GM12878 (cell line): ENCODE measurements around the gene JPT1. TPM values are rescaled to one million over a fixed set of nuclear protein-coding genes. Genes with fewer than 3 reads are reported as not detected.

Source experiments
- ATAC-seq: fragments of 200-7000 bp; cut with Tn5 transposase; 3 replicates; pipeline ENCODE4 v1.9.1; 2020; ENCODE audit warnings: mild to moderate bottlenecking, moderate library complexity
- BruUV-seq: library from RNA; stranded (reverse); fragments of 400-500 nt; replicated peaks from 2 replicates; lab custom pipeline; 2021; lab: Mats Ljungman, UMichigan
- CTCF ChIA-PET: fragments of 300-600 bp; sonication (Branson Sonifier 250); formaldehyde crosslinking; extraction: SDS; loops from one replicate; lab custom pipeline; 2021; ENCODE audit warnings: inconsistent platforms; lab: Yijun Ruan, JAX
- POLR2A ChIA-PET: fragments of 350-600 bp; formaldehyde crosslinking; extraction: SDS; loops from one replicate; lab custom pipeline; 2021; ENCODE audit warnings: inconsistent platforms; lab: Charles Lee
- RAD21 ChIA-PET: fragments of 300-600 bp; sonication (Branson Sonifier 250); formaldehyde crosslinking; loops from one replicate; lab custom pipeline; 2023; ENCODE audit warnings: antibody characterized with exemption; ENCODE audit not compliant: unreplicated experiment; lab: Charles Lee
- SMC1A ChIA-PET: fragments of 300-600 bp; sonication (Branson Sonifier 250); formaldehyde crosslinking; loops from one replicate; lab custom pipeline; 2023; ENCODE audit not compliant: unreplicated experiment, uncharacterized antibody; lab: Charles Lee
- DNase-seq: peaks from one replicate; pipeline ENCODE4 v3.0.0-alpha.2; 2011; ENCODE audit warnings: low read depth, low spot score
- FAIRE-seq: peaks from 3 replicates; lab custom pipeline; 2011; peaks lifted over from hg19 to GRCh38; lab: Jason Lieb, UNC
- H2AFZ ChIP-seq: 2 replicates; pipeline ENCODE4 v1.6.0; 2011; ENCODE audit warnings: low read depth, low read length, control low read depth; ENCODE audit not compliant: control insufficient read depth
- H3K27ac ChIP-seq: 2 replicates; pipeline ENCODE4 v1.5.1; 2011; ENCODE audit warnings: control low read depth; ENCODE audit not compliant: control insufficient read depth, insufficient read depth
- H3K27me3 ChIP-seq, 2 experiments: replicated peaks in 1 of 2; 2 replicates each; pipeline versions ENCODE4 v1.6.0 to v1.6.1; 2011; ENCODE audit warnings: low read length in 1 of 2; ENCODE audit not compliant: control insufficient read depth in 2 of 2, insufficient read depth in 2 of 2
- H3K36me3 ChIP-seq, 2 experiments: 2 replicates each; pipeline ENCODE4 v1.5.1; 2011; ENCODE audit warnings: low read length in 1 of 2; ENCODE audit not compliant: control insufficient read depth in 2 of 2, insufficient read depth in 2 of 2
- H3K4me1 ChIP-seq: 2 replicates; pipeline ENCODE4 v1.6.1; 2011; ENCODE audit warnings: mild to moderate bottlenecking, low read length, moderate library complexity, mixed read lengths; ENCODE audit not compliant: control insufficient read depth, insufficient read depth
- H3K4me2 ChIP-seq: 2 replicates; pipeline ENCODE4 v1.6.0; 2011; ENCODE audit warnings: control low read depth; ENCODE audit not compliant: control insufficient read depth, insufficient read depth
- H3K4me3 ChIP-seq: fragments of 200-600 bp; sonication (generic); 2 replicates; pipeline ENCODE4 v1.5.1; 2016
- H3K79me2 ChIP-seq: 2 replicates; pipeline ENCODE4 v1.6.0; 2011; ENCODE audit warnings: low read length; ENCODE audit not compliant: control insufficient read depth, insufficient read depth
- H3K9ac ChIP-seq: 2 replicates; pipeline ENCODE4 v1.8.0; 2011; ENCODE audit warnings: low read length, control low read depth, mixed read lengths; ENCODE audit not compliant: control insufficient read depth, insufficient read depth
- H3K9me3 ChIP-seq: replicated peaks from 3 replicates; pipeline ENCODE4 v1.5.1; 2011; ENCODE audit warnings: mild to moderate bottlenecking, low read length; ENCODE audit not compliant: control insufficient read depth, insufficient read depth
- H4K20me1 ChIP-seq: 2 replicates; pipeline ENCODE4 v1.6.0; 2011; ENCODE audit not compliant: control insufficient read depth, insufficient read depth
- ETV6 ChIP-seq, 2 experiments: fragments of 450-650 bp in 1 of 2; IDR thresholded peaks in 1 of 2; conservative IDR thresholded peaks in 1 of 2; 2 replicates each; pipeline ENCODE4 v1.6.1; 2014; ENCODE audit warnings: antibody characterized with exemption in 1 of 2, borderline replicate concordance in 1 of 2, low read depth in 1 of 2, mild to moderate bottlenecking in 1 of 2, moderate library complexity in 1 of 2
- EZH2 ChIP-seq: IDR thresholded peaks from 2 replicates; pipeline ENCODE4 v1.6.1; 2012; ENCODE audit warnings: low read depth, mild to moderate bottlenecking, control low read depth, inconsistent platforms, low read length, borderline replicate concordance; ENCODE audit not compliant: control insufficient read depth
- IKZF1 ChIP-seq: fragments of 450-650 bp; conservative IDR thresholded peaks from 2 replicates; pipeline ENCODE4 v1.6.1; 2017; ENCODE audit warnings: antibody characterized with exemption, mild to moderate bottlenecking
- IKZF2 ChIP-seq, 2 experiments: fragments of 450-650 bp; IDR thresholded peaks; 2 replicates each; pipeline ENCODE4 v1.6.1; 2017; ENCODE audit warnings: mild to moderate bottlenecking in 2 of 2, moderate library complexity in 2 of 2
- LARP7 ChIP-seq: fragments of 450-650 bp; IDR thresholded peaks from 2 replicates; pipeline ENCODE4 v1.6.1; 2017; ENCODE audit warnings: mild to moderate bottlenecking
- NRF1 ChIP-seq: conservative IDR thresholded peaks from 2 replicates; pipeline ENCODE4 v1.6.1; 2011; ENCODE audit warnings: mild to moderate bottlenecking, low read depth, low read length, improper control_type of control experiment
- SMC3 ChIP-seq: IDR thresholded peaks from 2 replicates; pipeline ENCODE4 v1.6.1; 2011; ENCODE audit warnings: low read length, improper control_type of control experiment, borderline replicate concordance
- WGBS: methylation state at CpG from one replicate; pipeline ENCODE4 v1.1.6; 2016; ENCODE audit warnings: low lambda C conversion rate; ENCODE audit not compliant: insufficient replicate concordance, insufficient coverage; ENCODE audit errors: missing lambda C conversion rate; 5-methylcytosine and 5-hydroxymethylcytosine counted together
- in situ Hi-C: fragments of 300-500 bp; cut with MboI; formaldehyde crosslinking; loops from 9 replicates; pipeline ENCODE4 v1.14.3; 2018; ENCODE audit warnings: mixed read lengths
- intact Hi-C: fragments of 100-400 bp; cut with micrococcal nuclease; formaldehyde crosslinking; loops from one replicate; pipeline ENCODE4 v1.14.2; 2022; ENCODE audit not compliant: unreplicated experiment
- polyA plus RNA-seq, 11 experiments: library from polyadenylated mRNA; depleted of rRNA in 4 of 11; unstranded in 6 of 11; stranded (reverse) in 5 of 11; fragments of >200 nt; fragmentation: Nextera tagmentation in 4 of 11; fragmentation: Illumina TruSeq in 1 of 11; extraction: Ambion mirVana in 4 of 11; extraction: Trizol in 1 of 11; gene quantifications; 1 replicate in 1 of 11; 2 replicates in 10 of 11; pipeline versions ENCODE4 v1.2.1 to v1.2.3, GENCODE V29; 2011 to 2016; ENCODE audit warnings: inconsistent platforms in 2 of 11, missing spikeins in 2 of 11, low read depth in 1 of 11
- total RNA-seq, 4 experiments: library from RNA; depleted of rRNA in 3 of 4; stranded (reverse); fragments of >200 nt in 3 of 4; fragmentation: Illumina TruSeq in 1 of 4; extraction: Trizol in 1 of 4; gene quantifications; 2 replicates each; pipeline versions ENCODE4 v1.2.1 to v1.2.3, GENCODE V29; 2013 to 2021
- TF ChIP-seq, protein P1 (sequence below): IDR thresholded peaks from 2 replicates; pipeline ENCODE4 v1.6.1; 2012; ENCODE audit warnings: low read depth, low read length, improper control_type of control experiment
- TF ChIP-seq, protein P2 (sequence below): fragments of 450-650 bp; IDR thresholded peaks from 2 replicates; pipeline ENCODE4 v1.6.1; 2017; ENCODE audit warnings: low read depth, mild to moderate bottlenecking, moderate library complexity
- TF ChIP-seq, protein P3 (sequence below): fragments of 450-650 bp; conservative IDR thresholded peaks from 2 replicates; pipeline ENCODE4 v1.6.1; 2017; ENCODE audit warnings: mild to moderate bottlenecking, moderate library complexity
- TF ChIP-seq, protein P4 (sequence below): fragments of 150-350 bp; IDR thresholded peaks from 2 replicates; pipeline ENCODE4 v1.6.1; 2014; ENCODE audit warnings: mild to moderate bottlenecking, low read depth, low read length

The JPT1 gene
- total and polyA plus RNA-seq, 10 of the 15 experiments (the other 5 are each of a cell fraction or from before 2014, with no cell fraction given): 79.7 to 651 (median 323) TPM

DNA sequence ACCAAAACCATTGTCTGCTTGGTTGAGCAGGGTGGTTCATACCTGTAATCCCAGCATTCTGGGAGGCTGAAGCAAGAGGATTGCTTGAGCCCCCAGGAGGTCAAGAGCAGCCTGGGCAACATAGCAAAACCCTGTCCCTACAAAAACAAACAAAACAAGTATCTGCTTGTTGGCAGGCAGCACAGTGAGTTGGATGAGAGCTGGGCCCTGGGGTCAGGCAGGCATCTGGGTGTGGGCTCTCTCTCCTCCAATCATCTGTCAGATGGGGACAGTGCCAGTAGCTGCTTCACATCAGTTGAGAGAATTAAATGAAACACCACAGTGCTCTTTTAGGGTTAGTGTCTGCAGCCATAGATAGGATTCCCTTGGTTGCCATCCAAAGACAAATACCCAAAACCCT is 38.8 kb downstream of the JPT1 start (continued):
- no peak for TF ChIP-seq EZH2
- TF ChIP-seq NRF1: no peak
- no peak for TF ChIP-seq ETV6 (conservative IDR thresholded peaks at IDR 0.05 in 1 of 2, IDR thresholded peaks at IDR 0.05 in 1 of 2; ENCODE audit: borderline replicate concordance in 1 of 2, low read depth in 1 of 2)
- TF ChIP-seq, protein P1, sequence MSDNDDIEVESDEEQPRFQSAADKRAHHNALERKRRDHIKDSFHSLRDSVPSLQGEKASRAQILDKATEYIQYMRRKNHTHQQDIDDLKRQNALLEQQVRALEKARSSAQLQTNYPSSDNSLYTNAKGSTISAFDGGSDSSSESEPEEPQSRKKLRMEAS: no peak
- TF ChIP-seq, all 136 proteins: peak for 0

DNA sequence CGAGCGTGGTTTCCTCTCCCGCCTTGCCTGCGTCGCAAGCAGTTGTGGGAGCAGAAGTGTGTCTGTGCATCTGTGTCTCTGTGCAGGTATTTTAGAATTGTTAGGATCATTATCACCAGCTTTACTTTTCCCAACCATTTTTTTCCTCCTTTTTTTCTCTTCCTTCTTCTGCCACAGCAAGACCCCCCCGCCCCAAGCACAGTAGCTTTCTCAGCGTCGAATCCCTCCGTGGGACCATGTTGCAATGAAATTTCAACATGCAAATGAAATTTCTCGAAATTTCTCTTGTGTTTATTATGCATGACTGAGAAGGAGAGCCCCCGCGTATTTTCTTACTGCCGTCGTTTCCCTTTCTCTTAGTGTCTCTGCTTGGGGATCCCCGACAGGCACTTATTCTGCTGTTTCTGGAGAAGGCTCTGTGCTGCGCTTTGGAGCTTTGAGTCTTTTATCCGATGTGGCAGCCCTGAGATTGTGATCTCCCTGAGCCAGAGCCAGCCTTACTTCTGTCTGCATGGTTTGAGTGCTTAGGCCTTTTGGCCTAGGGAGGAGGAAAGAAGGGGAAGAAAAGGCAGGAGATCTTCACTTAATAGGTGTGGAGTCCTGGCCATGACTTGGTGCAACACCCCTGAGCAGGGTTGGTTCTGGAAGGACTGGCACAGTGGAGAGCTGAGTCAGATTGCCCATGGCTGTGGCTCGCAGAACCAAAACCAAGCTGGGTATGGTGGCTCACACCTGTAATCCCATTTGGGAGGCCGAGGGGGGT is 39.6 kb downstream of the JPT1 start:
- BruUV-seq: no TSS peak
- Histone ChIP-seq H3K4me2 (peak overlapping the region; percentile 95), H4K20me1 (no peaks in the 10 kb centered on the region), H3K4me3 (peak overlapping the region; percentile 63), H3K27me3 (no peaks in the 10 kb centered on the region), H2AFZ (peak overlapping the region; percentile 86), H3K9ac (peak overlapping the region; percentile 84), H3K79me2 (peaks cover 15% of the 10 kb centered on the region), H3K4me1 (peaks cover 46% of the 10 kb centered on the region), H3K9me3 (no peaks in the 10 kb centered on the region; the same call in 2 of the 3 replicates), H3K36me3 (peaks cover 0 to 14% of the 10 kb centered on the region in 2 experiments; a peak in 1 of 4 replicates), H3K27ac (peak overlapping the region; percentile 83)
- no peak for FAIRE-seq
- in situ Hi-C loops (loop anchor here (5.0 kb wide), 2 partner anchors 88 to 298 kb away; no protein-coding TSS in a partner anchor), intact Hi-C loops (loop anchor here (1.0 to 5.0 kb wide), 5 partner anchors 17 to 298 kb away; partner anchors contain the start of gene NT5C)
- ChIA-PET RAD21 (interaction anchor here (0.5 to 5.5 kb wide), 41 partner anchors 9 to 341 kb away, joined by 3 to 131 read pairs (median 6); partner anchors contain the start of genes ATP5PD, FDXR, KCTD2 and MIF4GD), CTCF (interaction anchor here (0.5 to 9.3 kb wide), 61 partner anchors 8 to 520 kb away, joined by 3 to 293 read pairs (median 7); partner anchors contain the start of genes ATP5PD, FDXR, GGA3 and JPT1), POLR2A (interaction anchor here (0.8 to 5.0 kb wide), 13 partner anchors 12 to 343 kb away, joined by 3 to 53 read pairs (median 5); partner anchors contain the start of genes KCTD2, MIF4GD, NT5C and NUP85), SMC1A (interaction anchor here (0.8 to 8.1 kb wide), 46 partner anchors 9 to 298 kb away, joined by 3 to 134 read pairs (median 5); partner anchors contain the start of genes GRB2, KCTD2, MIF4GD and MRPL58)
- ATAC-seq: peak; percentile 56
- DNase-seq: no peak
- WGBS: 6% methylated on average over 19 of the region's 19 CpGs
- TF ChIP-seq LARP7 (no peak), IKZF1 (peak; percentile 40; the same call in 1 of the 2 replicates), IKZF2 (IDR thresholded peaks at IDR 0.05) (peak in 1 of 2 experiments; percentile 36; a peak in 1 of 4 replicates), SMC3 (peak; percentile 2; the same call in 1 of the 2 replicates)
- TF ChIP-seq, protein P2, sequence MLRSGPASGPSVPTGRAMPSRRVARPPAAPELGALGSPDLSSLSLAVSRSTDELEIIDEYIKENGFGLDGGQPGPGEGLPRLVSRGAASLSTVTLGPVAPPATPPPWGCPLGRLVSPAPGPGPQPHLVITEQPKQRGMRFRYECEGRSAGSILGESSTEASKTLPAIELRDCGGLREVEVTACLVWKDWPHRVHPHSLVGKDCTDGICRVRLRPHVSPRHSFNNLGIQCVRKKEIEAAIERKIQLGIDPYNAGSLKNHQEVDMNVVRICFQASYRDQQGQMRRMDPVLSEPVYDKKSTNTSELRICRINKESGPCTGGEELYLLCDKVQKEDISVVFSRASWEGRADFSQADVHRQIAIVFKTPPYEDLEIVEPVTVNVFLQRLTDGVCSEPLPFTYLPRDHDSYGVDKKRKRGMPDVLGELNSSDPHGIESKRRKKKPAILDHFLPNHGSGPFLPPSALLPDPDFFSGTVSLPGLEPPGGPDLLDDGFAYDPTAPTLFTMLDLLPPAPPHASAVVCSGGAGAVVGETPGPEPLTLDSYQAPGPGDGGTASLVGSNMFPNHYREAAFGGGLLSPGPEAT: 0 out of 2 replicates have a peak, but pooled peaks have one; percentile 38
- TF ChIP-seq, protein P3, sequence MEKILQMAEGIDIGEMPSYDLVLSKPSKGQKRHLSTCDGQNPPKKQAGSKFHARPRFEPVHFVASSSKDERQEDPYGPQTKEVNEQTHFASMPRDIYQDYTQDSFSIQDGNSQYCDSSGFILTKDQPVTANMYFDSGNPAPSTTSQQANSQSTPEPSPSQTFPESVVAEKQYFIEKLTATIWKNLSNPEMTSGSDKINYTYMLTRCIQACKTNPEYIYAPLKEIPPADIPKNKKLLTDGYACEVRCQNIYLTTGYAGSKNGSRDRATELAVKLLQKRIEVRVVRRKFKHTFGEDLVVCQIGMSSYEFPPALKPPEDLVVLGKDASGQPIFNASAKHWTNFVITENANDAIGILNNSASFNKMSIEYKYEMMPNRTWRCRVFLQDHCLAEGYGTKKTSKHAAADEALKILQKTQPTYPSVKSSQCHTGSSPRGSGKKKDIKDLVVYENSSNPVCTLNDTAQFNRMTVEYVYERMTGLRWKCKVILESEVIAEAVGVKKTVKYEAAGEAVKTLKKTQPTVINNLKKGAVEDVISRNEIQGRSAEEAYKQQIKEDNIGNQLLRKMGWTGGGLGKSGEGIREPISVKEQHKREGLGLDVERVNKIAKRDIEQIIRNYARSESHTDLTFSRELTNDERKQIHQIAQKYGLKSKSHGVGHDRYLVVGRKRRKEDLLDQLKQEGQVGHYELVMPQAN: 0 out of 2 replicates have a peak, but pooled peaks have one; percentile 11
- TF ChIP-seq, protein P4, sequence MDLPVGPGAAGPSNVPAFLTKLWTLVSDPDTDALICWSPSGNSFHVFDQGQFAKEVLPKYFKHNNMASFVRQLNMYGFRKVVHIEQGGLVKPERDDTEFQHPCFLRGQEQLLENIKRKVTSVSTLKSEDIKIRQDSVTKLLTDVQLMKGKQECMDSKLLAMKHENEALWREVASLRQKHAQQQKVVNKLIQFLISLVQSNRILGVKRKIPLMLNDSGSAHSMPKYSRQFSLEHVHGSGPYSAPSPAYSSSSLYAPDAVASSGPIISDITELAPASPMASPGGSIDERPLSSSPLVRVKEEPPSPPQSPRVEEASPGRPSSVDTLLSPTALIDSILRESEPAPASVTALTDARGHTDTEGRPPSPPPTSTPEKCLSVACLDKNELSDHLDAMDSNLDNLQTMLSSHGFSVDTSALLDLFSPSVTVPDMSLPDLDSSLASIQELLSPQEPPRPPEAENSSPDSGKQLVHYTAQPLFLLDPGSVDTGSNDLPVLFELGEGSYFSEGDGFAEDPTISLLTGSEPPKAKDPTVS: peak; percentile 85; the same call in 1 of the 2 replicates
